ENCODE measurements around the gene NRXN3.

GRCh38 chr14:79661752-79662151 lies 1491.6 kb downstream of the NRXN3 start:
- TF ChIP-seq CTCF (IDR thresholded peaks at IDR 0.05) (no peak), POLR2A (IDR thresholded peaks at IDR 0.05) (no peak)

Data from heart left ventricle (tissue), 13 donors.